Effector CD8-positive, alpha-beta T cell (primary cell): Measurements from ENCODE around the gene PNP.
"Not testable (repeated sequence)": the region's sequence is repeated elsewhere in the genome, so short reads cannot be mapped to it uniquely, and the experiment has no call there.

Experiments used
- DNase-seq: peaks from one replicate; lab custom pipeline; 2025; lab: John Stamatoyannopoulos, UW

Gene PNP

DNA sequence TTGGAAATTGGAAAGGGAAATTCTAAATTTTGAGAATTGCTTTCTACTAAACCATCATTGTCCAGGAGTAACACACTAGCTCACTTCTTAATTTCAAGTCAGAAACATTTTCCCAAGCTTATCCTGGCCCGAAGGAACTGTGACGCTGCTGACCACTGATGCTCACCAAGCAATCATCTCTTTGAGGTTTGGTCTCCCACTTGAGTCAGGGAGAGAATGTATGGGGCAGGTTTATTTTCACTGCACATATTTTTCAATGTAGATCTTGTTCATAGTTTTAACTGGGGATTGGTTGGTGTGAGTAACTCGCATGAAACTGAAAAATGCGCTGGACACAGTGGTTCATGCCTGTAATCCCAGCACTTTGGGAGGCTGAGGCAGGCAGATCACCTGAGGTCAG, 23.3 kb downstream of the PNP start:
- no peak for DNase-seq

DNA sequence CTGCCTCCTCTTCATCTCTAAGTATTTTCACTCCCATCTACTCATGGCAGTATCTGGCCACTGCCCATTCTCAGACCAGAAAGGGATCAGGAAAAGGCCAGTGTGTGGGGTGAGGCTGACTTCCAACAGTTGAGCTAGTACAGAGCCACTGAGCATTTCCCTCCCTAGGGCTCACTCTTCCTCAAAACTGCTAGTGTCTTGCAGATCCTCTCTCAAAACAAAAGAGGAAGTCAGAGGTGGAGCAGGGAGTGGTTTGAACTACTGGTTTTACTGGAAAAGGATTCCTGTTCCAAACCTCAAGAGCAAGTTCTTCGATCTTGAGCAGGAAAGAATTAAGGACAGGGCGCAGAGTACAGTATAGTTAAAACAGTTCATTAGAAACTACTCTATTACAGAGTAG, 24.4 kb downstream of the PNP start:
- no peak for DNase-seq

DNA sequence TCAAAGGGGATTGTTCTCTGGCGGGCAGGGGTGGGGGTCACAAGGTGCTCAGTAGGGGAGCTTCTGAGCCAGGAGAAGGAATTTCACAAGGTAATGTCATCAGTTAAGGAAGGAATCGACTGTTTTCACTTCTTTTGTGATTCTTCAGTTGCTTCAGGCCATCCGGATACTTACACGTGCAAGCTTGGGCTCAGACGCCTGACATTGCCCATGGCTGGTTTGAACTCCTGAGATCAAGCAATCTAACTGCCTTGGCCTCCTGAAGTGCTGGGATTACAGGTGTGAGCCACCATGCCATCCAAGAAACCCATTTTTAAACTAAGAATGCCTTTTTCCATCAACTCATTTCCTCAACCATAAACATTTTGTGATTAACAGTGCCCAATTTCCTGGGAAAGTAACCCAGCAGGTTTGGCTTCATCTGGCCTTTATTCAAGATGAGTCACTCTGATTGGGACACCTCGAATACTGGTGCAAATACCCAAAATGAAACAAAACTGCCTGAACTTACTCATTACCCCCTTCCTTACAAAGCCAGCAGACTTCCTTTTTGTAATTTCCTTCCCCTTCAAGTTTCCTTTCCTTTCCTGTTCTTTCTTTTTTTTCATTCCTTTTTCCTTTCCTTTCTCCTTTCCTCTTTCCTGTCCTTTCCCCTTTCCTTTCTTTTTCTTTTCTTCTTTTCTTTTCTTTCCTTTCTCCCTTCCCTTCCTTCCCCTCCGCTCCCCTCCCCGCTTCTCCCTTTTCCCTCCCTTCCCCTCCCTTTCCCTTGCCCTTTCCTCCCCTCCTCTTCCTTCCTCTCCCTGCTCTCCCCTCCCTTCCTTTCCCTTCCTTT, 25.9 kb downstream of the PNP start:
- DNase-seq = no peak

DNA sequence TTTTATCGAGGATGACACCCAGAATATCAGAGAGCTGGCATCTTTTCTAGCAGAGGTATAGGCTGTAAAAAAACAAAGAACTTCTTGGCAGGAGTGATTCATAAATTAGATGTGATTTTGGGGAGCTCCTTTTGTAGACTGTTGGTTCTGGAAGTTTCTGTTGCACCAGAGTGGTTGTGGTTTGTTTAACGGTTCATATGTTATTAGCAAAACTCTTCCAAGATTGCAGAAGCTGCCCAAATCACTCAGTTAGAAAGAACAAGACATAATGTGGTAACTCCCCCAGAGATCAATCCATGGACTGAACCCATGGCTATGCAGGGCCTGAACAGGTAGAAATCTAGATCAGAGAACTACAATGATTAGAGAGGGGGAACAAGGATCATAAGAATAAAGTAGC, 29.4 kb downstream of the PNP start:
- no peak for DNase-seq

DNA sequence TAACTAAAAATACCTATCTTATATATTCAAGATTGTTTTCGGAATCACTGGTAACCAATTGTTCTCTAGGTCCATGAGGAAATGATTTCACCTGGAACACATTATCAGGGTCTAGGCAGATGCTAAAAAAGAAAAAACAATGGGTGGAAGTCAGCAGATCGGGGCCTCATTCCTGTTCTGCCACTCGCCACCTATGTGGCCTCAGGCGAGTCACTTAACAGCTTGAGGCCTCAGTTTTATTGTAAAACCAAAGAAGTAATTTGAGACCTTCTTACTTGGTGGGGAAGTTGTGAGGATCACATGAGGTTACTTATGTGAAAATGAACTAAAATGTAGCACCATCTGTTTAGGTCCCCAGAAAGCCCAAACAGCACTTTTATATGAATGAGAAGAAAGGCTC, 29.9 kb downstream of the PNP start:
- no peak for DNase-seq

DNA sequence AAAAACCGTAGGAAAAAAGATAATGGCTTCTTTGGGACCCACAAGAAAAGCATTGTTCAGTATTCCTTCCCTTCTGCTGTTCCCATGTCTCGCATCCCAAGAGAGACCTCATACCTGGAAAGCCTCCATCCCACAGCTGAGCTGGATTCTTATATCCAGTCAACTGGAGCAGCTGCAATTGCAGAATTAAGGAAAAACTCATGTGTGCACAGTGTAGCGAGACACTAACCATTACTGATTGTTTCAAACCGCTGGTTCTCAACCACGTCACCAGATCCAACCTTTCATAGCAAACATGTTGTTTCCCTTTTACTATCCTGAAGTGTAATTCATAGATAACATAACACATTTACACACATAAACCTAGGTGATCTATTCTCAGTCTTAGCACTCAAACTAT, 30.7 kb downstream of the PNP start:
- DNase-seq = no peak

DNA sequence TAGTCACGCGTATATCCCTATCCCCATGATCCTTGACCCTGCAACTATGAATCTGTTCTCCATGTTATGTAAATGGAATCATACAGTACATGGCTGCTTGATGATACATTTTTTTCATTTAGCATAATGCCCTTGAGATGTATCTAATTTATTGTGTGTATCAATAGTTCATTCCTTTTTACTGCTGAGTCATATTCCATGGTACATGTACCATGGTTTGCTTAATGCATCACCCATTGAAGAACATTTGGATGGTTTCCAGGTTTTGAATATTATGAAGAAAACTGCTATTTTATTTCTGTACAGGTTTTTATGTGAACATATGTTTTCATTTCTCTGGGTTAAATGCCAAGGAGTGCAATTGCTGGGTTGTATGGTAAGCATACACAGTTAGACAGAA, 32.1 kb downstream of the PNP start:
- no peak for DNase-seq

DNA sequence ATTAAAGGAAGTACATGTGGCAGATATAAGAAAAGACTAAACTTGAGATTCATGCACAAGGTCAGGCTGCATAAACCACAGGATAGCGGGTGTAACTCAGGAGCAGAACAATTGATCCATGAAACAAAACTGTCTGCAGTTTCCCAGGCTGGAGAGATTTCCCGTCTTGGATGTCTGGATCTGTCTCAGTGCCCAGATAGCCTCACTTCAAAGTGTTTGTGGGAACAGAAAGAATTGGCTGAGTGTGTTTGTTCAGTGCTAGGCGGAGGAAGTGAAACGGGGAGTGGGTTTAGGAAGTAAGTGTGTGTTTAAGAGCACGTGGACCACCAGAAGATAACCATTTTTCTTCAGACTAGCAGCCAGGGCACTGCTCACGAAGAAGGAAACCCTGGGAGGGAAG, 34.7 kb downstream of the PNP start:
- no peak for DNase-seq

DNA sequence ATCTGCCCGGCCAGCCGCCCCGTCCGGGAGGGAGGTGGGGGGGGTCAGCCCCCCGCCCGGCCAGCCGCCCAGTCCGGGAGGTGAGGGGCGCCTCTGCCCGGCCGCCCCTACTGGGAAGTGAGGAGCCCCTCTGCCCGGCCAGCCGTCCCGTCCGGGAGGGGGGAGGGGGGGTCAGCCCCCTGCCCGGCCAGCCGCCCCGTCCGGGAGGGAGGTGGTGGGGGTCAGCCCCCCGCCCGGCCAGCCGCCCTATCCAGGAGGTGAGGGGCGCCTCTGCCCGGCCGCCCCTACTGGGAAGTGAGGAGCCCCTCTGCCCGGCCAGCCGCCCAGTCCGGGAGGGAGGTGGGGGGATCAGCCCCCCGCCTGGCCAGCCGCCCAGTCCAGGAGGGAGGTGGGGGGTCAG, 37.1 kb downstream of the PNP start:
- not testable (repeated sequence) for DNase-seq

DNA sequence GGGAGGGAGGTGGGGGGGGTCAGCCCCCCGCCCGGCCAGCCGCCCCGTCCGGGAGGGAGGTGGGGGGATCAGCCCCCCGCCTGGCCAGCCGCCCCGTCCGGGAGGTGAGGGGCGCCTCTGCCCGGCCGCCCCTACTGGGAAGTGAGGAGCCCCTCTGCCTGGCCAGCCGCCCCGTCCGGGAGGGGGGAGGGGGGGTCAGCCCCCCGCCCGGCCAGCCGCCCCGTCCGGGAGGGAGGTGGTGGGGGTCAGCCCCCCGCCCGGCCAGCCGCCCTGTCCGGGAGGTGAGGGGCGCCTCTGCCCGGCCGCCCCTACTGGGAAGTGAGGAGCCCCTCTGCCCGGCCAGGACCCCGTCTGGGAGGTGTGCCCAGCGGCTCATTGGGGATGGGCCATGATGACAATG, 37.5 kb downstream of the PNP start:
- DNase-seq = not testable (repeated sequence)

DNA sequence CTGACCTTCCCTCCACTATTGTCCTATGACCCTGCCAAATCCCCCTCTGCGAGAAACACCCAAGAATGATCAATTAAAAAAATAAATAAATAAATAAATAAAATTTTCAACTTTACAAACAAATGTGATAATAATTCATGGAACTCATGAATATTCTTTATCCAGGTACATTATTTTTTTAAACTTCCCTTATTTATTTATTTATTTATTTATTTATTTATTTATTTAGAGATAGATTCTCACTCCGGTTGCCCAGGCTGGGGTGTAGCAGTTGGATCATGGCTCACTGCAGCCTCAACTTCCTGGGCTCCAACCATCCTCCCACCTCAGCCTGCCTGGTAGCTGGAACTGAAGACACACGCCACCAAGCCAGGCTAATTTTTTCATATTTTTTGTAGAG, 38.3 kb downstream of the PNP start:
- not testable (repeated sequence) for DNase-seq

DNA sequence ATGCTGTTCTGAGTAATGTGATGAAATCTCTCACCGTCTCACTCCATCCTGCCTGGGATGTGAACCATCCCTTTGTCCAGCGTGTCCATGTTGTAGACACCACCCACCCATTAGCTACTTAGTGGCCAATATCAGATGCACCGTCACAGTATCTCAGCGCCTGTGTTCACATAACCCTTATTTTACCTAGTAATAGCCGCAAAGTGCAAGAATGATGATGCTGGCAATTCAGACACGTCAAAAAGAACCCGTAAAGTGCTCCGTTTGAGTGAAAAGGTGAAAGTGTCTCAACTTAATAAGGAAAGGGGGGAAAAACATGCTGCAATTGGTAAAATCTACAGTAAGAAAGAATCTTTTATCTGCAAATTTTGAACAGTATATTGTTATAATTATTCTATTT, 39.2 kb downstream of the PNP start:
- no peak for DNase-seq

DNA sequence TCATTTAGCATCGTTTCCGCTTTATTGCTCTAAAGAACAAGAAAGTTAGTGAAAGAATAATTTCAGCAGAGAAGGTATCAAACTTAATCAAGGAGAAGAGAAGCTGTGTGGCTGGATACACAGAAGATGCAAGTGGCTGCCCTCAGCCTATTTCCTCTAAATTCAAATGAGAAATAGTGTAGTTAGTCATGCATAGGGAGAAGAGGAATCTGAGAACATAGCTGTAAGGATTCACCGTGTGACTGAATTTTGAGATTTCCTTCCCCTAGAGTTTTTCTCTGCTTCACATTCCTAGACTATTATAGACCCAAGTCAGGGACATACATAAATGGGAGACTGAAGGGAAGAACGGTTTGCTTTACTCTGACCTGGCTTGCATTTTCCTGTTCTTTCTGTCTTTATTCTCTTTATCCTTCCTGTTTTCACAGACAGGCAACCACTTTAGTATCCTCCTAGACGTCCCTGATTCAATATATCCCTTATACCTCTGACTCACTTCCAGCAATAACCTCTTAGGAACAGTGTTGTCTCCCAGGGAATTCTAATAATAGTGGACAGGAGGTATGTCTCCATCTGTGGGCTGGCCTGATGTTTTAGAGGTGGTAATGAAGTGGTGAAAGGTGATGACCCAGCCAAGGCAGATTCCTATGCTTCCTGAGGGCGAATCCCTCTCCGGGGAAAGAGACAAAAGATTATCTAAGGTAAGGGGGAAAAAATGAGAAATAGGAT, 43.1 kb downstream of the PNP start:
- no peak for DNase-seq

DNA sequence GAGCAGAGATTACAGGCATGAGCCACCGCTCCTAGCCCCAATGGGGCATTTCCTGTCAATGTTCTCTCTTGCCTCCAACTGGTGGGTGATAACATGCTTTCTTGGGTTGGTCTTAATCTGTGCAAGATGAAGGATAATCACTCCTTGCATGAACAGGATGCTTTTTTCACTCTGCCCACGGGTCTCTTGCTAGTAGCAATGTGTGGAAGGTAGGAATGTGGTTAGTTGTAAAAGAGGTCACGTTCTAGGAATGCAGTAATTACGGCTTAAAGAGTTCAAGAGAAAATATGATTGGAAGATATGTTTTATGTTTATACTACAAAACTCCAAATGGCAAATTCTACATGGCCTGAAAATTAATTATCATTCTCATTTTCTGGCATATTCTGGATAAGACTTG, 46.6 kb downstream of the PNP start:
- no peak for DNase-seq

DNA sequence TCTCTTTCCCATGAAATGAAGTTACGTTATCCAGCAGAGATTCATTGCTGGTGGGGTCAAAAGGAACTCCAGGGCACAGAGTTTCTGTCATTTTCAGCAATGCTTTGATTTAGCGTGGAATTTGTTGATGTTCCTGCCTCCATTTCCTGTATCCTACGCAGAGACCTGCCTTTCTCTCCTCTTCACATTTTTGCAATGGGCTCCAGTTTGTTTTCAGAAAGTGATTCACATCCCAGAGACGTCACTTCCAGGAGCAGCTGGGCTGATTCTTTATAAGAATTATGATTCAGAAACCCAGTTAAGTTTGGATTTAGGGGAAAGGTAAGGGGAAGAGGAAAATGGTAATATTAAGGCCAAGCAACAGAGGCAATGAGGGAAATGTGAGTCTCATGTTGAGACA, 47.7 kb downstream of the PNP start:
- DNase-seq = no peak

DNA sequence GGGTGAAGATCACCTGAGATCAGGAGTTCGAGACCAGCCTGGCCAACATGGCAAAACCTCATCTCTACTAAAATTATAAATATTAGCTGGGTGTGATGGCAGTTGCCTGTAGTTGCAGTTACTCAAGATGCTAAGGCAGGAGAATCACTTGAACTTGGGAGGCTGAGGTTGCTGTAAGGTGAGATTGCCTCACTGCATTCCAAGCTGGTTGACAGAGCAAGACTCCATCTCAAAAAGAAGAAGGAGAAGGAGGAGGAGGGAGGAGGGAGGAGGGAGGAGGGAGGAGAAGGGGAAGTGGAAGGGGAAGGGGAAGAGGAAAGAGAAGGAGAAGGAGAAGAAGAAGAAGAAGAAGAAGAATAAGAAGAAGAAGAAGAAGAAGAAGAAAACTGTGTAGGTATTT, 53.1 kb downstream of the PNP start:
- DNase-seq = no peak

DNA sequence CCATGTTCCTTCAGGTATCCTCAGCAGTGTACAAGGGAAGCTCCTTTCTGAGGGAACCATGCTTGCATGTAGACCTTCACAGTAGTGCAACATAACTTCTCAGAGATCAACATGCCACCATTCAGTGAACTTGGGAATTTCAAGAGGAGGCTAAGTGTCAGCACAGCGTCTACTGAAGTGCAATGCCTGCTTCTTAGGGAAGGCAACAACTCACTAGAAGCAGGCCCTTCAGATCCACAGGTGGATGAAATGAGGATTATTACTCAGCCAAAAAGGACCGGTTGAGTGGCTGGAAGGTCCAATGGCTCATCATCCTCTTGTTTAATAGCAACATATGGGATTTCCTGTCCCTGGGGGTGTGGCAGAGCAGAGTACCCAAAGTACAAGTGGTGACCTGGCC, 54.8 kb downstream of the PNP start:
- DNase-seq = no peak
